A673 (cell line): ENCODE measurements around the gene HLA-G. TPM values are rescaled to one million over a fixed set of nuclear protein-coding genes. Genes with fewer than 3 reads are reported as not detected.
"Not testable (repeated sequence)": the region's sequence is repeated elsewhere in the genome, so short reads cannot be mapped to it uniquely, and the experiment has no call there.

ENCODE experiments used
- Bru-seq: library from RNA; stranded (reverse); fragments of 400-500 nt; gene quantifications from one replicate; lab custom pipeline; 2021; lab: Mats Ljungman, UMichigan
- BruChase-seq, 2 experiments: library from RNA; stranded (reverse); fragments of 400-500 nt; gene quantifications; one replicate each; lab custom pipeline; 2021; lab: Mats Ljungman, UMichigan
- BruUV-seq: library from RNA; stranded (reverse); fragments of 400-500 nt; replicated peaks from 2 replicates; lab custom pipeline; 2021; lab: Mats Ljungman, UMichigan
- CTCF ChIA-PET: fragments of 300-600 bp; sonication (Branson Sonifier 250); formaldehyde crosslinking; loops from one replicate; lab custom pipeline; 2022; ENCODE audit warnings: antibody characterized with exemption; lab: Charles Lee
- POLR2A ChIA-PET: fragments of 300-600 bp; sonication (Branson Sonifier 250); formaldehyde crosslinking; loops from one replicate; lab custom pipeline; 2022; ENCODE audit warnings: antibody characterized with exemption; ENCODE audit not compliant: low non-redundant PET; lab: Charles Lee
- DNase-seq: peaks from one replicate; pipeline ENCODE4 v3.0.0-alpha.2; 2015; ENCODE audit warnings: low spot score
- H3K27ac ChIP-seq: fragments of 200-600 bp; sonication (generic); 2 replicates; pipeline ENCODE4 v1.5.1; 2016; ENCODE audit warnings: mixed run types, low read depth, mild to moderate bottlenecking, mixed read lengths, antibody characterized with exemption, low read length; ENCODE audit not compliant: poor library complexity, severe bottlenecking
- H3K27me3 ChIP-seq: fragments of 200-600 bp; sonication (generic); replicated peaks from 2 replicates; pipeline ENCODE4 v1.6.1; 2017; ENCODE audit warnings: mixed run types, low read depth, mild to moderate bottlenecking, mixed read lengths, antibody characterized with exemption, low read length; ENCODE audit not compliant: insufficient read depth, poor library complexity
- H3K36me3 ChIP-seq: fragments of 200-600 bp; sonication (generic); 2 replicates; pipeline ENCODE4 v1.6.1; 2016; ENCODE audit warnings: mixed run types, mild to moderate bottlenecking, mixed read lengths, antibody characterized with exemption, low read length; ENCODE audit not compliant: insufficient read depth, poor library complexity, severe bottlenecking
- H3K4me1 ChIP-seq: fragments of 200-600 bp; sonication (generic); 2 replicates; pipeline ENCODE4 v1.6.1; 2017; ENCODE audit warnings: mixed run types, mild to moderate bottlenecking, mixed read lengths, antibody characterized with exemption, low read length; ENCODE audit not compliant: insufficient read depth, poor library complexity, severe bottlenecking
- H3K4me3 ChIP-seq: fragments of 200-600 bp; sonication (generic); 2 replicates; pipeline ENCODE4 v1.5.1; 2016; ENCODE audit warnings: low read depth, mixed run types, mild to moderate bottlenecking, mixed read lengths, low read length; ENCODE audit not compliant: poor library complexity, severe bottlenecking
- H3K9me3 ChIP-seq: fragments of 200-600 bp; sonication (generic); 2 replicates; pipeline ENCODE4 v1.6.1; 2016; ENCODE audit warnings: mixed run types, low read depth, mild to moderate bottlenecking, mixed read lengths, antibody characterized with exemption, low read length; ENCODE audit not compliant: poor library complexity, severe bottlenecking
- CTCF ChIP-seq: fragments of 300-800, 200-600 bp; sonication (generic); conservative IDR thresholded peaks from 2 replicates; pipeline ENCODE4 v1.5.1; 2017; ENCODE audit warnings: low read depth, mild to moderate bottlenecking, antibody characterized with exemption, low read length, moderate library complexity, mixed read lengths
- EZH2 ChIP-seq: fragments of 200-600 bp; sonication (generic); IDR thresholded peaks from 2 replicates; pipeline ENCODE4 v1.6.1; 2017; ENCODE audit warnings: borderline replicate concordance, low read depth, mild to moderate bottlenecking, mixed read lengths, antibody characterized with exemption, low read length; ENCODE audit not compliant: poor library complexity, severe bottlenecking
- intact Hi-C: fragments of 100-400 bp; cut with micrococcal nuclease; formaldehyde crosslinking; loops from one replicate; pipeline ENCODE4 v1.10.0; 2022; ENCODE audit not compliant: unreplicated experiment
- long read RNA-seq: library from polyadenylated mRNA; stranded (forward); transcript quantifications from one replicate; pipeline ENCODE4 v2.0.0, GENCODE V29; 2022
- total RNA-seq: library from RNA; stranded (reverse); gene quantifications from 2 replicates; pipeline ENCODE4 v1.2.3, GENCODE V29; 2021

Gene HLA-G
- total RNA-seq (not detected in 2 replicates), Bru-seq, nascent RNA (percentile 13 among the genes with signal in this experiment), BruChase-seq, experiment 1, labeled RNA remaining after a 2-hour chase (percentile 12 among the genes with signal in this experiment), BruChase-seq, experiment 2, labeled RNA remaining after a 6-hour chase (percentile 8 among the genes with signal in this experiment)
- long read RNA-seq, result 0 reads

- intact Hi-C loops, result no loop called here
- H3K36me3 ChIP-seq, result no peaks in the 10 kb centered on the region
- BruUV-seq, result no TSS peak
- TF ChIP-seq EZH2, result peak; percentile 44
- no peak for TF ChIP-seq CTCF
- POLR2A ChIA-PET, result no interaction called here
- no peaks in the 10 kb centered on the region for H3K9me3 ChIP-seq
- CTCF ChIA-PET, result no interaction called here
- peaks cover 23% of the 10 kb centered on the region for H3K27me3 ChIP-seq
- no peaks in the 10 kb centered on the region for H3K4me1 ChIP-seq
- no peak for DNase-seq
- H3K27ac ChIP-seq, result no peak within 1 kb of the TSS
- H3K4me3 ChIP-seq, result peak within 1 kb of the TSS; percentile 7
Measured at GRCh38 chr6:29827579-29828470, at the start of gene HLA-G. Gene HLA-G, plus strand, starts transcription at chr6:29827825. Its CDS starts 20 bp downstream, at chr6:29827845.

GRCh38 chr6:29780019-29780698 is 47.5 kb upstream of the HLA-G start:
- CTCF ChIA-PET, H3K4me1 ChIP-seq, H3K9me3 ChIP-seq, BruUV-seq, H3K4me3 ChIP-seq, POLR2A ChIA-PET, intact Hi-C loops, H3K36me3 ChIP-seq, H3K27ac ChIP-seq, H3K27me3 ChIP-seq, DNase-seq: not testable (repeated sequence)

- Histone ChIP-seq H3K36me3 (no peaks in the 10 kb centered on the region), H3K27me3 (peaks cover 37% of the 10 kb centered on the region), H3K27ac (no peak overlapping the region), H3K4me1 (peaks cover 7% of the 10 kb centered on the region), H3K4me3 (no peak overlapping the region), H3K9me3 (no peaks in the 10 kb centered on the region)
- ChIA-PET CTCF (no interaction called here), POLR2A (no interaction called here)
- intact Hi-C loops, result no loop called here
- no TSS peak for BruUV-seq
- no peak for TF ChIP-seq EZH2
- no peak for TF ChIP-seq CTCF
- no peak for DNase-seq
Measured at GRCh38 chr6:29789176-29789575, 38.4 kb upstream of the HLA-G start.
